NCI-H1436 (cell line): ENCODE measurements around the gene COL23A1.

ENCODE experiments used
- DNase-seq: peaks from one replicate; lab custom pipeline; 2025; lab: John Stamatoyannopoulos, UW

Gene COL23A1

DNA sequence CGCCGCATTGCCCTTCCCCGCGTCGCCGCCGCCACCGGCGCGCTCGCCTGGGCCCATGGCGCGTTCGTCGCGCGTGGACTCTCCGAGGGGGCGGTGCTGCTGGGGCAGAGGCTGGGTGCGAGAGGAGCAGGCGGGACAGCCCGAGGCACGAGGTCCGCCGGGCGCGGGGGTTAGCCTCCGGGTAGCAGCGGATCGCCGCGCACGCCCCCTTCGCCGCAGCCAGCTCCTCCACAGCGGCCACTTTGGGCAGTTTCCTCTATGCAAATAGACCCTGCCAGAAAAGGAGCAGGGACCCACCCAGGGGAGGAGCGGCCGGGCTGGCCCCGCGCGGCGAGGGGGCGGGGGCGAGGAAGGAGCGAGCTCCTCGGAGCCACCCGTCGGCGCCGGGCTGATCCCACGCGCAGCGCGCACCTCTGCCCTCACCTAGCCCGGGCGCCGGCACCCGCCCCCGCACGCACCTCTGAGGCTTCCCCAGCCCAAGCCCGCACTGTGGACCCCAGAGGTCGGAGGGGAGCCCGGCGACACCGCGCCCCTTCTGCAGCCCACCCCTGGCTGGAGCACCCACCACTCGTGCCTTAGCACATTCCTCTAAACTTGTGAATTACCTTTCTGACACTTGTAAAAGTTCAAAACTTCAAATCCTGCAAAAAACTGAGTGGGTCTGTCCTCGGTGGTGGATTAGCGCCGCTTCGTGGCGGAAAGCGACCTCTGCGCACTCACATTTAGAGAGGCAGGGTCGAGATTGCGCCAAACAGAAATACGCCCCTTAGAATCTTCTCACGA is at the start of gene COL23A1:
TSS of gene COL23A1 (minus strand) at position 253 of the 783 bp plus-strand sequence.
- no peak for DNase-seq

DNA sequence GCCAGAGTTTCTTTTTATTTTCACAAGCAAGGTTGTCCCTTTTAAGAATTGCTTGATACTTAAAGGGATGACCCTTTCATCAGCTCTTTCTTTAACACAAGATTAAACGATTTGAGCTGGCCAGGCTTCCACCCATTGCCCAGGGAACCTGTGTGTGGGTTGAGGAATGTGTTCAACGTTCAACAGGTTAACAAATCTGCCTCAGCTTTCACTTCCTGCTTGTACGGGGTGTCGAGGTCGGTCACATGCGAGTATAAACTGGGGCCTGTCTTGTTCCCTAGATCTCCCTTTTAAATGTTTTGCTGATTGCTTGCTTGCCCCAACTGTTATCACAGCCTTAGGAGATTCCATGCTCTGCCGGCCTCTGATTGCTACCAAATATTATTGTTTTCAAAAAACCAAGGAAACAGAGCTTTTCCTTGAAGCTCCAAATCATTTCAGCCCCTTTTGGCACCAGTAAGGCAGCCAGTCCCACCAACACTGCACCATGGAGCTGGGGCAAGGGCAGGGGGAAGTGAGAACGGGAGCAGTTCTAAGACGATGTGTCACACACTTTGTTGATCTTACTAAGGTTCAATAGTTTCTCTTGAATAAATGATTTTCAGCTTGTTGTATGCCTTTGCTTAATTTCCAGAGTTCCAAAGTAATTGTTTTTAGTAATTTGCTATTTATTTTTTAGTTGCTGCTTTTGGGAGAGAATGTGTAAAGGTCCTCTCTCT is 47.3 kb upstream of the COL23A1 start:
- no peak for DNase-seq

DNA sequence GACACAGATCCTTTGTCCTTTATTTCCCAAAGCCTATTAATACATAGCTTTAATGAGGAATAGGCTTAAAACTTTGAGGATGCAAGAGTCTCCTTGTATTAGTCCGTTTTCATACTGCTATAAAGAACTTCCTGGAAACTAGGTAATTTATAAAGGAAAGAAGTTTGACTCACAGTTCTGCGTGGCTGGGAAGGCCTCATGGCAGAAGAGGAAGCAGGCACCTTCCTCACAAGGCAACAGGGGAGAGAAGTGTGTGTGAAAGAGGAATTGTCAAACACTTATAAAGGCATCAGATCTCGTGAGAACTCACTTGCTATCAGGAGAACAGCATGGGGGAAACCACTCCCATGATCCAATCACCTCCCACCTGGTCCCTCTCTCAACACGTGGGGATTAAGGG is 42.1 kb upstream of the COL23A1 start:
- no peak for DNase-seq

DNA sequence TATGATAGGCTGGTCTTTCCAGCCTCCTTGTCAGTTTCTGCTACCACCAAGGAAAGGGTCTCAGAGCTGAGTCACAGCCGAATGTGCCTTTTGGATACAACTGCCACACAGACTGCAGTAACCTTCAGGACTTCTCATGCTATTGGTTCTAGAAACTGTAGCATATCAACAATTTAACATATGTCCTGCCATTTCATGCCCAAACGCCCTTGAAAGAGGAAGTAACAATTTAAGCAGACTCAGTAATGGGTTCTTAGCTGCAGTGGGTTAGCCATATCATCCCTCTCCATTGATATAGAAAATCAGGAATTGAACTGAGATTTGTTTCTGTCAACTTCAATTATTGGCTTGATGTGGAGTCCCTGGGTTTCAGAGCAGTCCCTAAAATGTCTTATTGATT is 40.8 kb upstream of the COL23A1 start:
- no peak for DNase-seq

DNA sequence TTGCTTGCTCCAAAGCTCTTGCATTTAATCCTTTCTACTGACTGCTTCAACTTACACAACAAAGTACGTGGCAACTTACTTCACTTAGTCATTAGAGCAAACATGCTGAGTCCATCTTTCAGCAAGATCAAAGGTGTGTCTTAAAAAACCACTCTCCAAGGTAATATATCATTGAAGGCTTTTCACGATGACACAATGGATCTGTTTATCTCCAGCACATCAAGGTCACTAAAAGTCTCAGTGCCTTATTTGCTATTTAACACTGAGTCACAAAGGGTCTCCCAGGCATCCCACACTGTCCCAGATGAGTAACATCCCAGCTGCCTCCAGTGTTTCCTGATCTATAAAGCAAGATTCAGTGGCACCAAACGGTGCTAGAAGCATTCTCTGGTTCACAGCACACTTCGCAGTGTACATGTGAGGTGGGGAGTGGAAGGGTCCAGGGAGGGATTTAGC is 40.3 kb upstream of the COL23A1 start:
- no peak for DNase-seq

DNA sequence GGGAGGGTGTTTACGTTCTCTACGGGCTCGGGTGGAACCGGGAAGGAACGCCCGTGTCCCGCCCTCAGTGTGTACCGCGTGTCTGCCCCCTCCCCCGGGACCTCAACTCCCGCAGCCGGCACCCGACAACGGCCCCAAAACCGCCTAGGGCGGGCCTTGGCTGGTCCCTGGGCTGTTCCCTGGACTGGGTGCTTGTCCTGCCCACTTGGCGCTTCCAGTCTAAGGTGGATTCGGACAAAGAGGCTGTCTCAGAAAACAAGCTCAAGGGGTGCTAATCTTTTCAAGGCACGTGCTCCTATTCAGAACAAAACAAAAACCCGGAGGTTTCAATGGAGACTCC is 37.0 kb upstream of the COL23A1 start:
- no peak for DNase-seq

DNA sequence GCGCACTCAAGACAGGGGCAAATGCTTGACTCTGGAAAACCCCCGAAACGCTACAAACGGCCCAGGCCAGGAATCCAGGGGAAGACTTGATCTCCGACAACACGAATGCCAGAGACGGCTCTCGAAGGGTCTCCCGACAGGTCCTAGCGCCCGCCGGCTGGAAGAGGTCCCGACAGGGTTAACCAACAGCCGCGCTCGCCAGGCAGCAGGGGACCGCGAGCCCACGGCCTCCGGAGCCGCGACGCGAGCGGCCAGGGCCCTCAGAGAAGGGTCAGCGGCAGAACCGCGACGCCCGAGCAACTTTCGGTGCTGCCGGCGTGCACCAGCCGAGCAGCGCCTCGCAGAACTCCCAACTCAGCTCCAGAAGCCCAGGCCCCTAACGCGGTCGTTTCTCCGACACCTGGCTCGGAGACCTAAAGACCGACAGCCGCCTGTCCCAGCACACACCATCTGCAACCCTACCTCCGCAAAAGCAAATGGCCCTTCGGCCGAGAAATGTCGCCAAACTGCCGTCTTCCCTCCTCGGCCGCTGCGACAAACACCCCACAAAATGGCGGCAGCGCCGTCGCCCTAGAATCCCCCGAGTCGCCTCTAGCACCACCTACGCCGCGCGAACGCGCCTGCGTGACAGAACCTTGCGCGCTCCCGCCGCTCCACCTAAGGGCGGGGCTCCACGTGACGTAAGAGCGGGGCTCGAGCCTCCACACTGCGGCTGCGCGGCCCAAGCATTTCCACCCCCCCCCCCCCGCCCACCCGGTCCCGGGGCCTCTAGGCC is 36.5 kb upstream of the COL23A1 start, which contains the start of gene CLK4:
TSS of gene CLK4 (minus strand) at position 567 of the 775 bp plus-strand sequence. CDS start 3,634 bp downstream, outside the sequence.
- peak; percentile 79 for DNase-seq

DNA sequence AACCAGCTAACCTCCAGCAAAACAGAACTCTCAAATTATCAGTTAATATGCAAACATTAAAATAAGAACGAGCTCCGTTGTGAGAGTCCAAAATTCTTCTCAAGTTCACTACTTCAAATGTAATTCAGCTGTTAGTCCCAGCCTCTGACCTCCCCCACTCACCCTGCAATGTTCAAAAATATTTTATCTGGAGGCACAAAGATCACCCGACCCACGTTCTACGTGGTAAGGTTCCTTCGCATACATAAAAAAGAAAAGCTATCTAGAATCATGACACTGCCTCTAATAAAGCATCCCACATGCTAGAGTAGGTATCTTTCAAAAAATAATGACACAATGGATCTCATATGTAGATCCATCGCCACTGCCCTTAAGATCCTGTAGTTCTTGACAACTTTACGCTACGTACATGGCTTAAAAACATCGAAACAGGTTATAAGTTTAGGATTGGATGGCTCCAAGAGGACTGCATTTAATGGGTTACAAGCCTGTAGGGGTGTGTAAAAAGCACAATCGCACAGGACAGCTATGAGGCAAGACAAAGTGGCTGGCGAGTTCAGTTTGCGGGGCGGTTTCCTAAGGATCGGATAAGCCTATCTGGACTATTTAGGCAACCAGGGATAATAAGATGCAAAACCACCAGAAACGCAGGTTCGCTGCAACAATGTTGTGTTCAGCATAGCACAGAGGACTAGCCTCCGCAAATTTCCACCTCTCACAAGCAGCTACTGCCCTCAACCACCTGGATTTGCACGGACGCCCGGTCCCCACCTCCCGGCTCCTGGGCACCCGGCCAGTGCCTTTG is 35.7 kb upstream of the COL23A1 start:
- no peak for DNase-seq

DNA sequence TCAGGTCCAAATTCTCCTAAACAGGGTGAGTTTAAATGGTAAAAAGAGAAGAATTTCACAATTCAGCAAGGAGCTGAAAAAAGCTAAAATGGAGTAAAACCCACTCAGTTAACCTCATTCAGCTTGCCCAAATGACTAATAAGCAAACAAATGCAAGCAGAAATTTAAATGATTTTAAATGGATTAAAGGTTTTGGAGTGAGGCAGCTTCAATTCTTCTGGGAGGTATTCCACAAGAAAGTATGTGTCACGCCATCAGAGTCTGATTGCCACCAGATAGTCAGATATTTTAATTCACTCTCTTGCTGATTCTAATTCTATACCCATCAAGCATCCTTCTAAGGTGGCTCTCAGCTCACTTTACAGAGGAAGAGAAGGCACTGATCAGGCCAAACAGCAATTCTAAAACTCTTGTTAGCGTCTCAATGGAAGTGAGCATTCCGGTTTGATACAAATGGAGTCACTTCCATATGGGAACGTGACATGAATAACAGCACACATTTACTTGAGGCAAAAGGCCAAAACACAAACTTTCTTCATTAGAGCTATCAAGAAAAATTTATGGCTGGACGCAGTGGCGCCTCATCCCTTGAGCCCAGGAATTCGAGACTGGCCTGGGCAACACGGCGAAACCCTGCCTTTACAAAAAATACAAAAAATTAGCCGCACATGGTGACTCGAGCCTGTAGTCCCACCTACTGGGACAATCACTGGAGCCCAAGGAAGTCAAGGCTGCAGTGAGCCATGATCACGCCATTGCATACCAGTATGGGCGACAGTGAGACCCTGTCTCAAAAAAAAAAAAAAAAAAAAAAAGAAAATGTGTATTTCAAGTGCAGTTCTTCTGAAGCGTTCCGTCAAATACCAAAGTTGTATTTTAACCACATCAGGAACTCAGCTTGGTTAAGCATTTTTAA is 34.7 kb upstream of the COL23A1 start:
- no peak for DNase-seq

DNA sequence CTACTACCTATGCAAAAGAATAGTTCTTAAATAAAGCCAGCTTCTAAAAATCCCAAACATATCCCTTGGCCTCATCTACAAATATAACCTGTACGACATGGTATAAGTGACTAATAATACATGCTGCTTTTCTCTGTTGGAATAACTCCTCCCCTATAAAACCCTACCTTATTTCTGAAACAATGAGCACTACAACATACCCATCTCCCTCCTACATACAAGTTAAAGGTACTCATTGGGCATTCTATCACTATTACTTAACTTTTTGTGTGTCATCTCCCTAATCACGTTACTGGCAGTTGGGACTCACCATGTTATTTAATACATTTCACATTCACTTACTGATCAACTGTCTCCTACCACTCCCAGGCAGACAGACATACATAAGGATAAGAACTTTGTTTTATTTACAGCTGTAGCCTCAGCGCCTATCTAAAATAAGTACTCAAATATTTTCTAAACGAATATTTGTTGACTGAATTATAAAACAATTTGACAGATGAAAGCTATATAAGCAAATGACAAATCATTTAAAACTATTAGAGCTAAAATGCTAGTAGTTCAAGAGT is 32.6 kb upstream of the COL23A1 start:
- DNase-seq: no peak

DNA sequence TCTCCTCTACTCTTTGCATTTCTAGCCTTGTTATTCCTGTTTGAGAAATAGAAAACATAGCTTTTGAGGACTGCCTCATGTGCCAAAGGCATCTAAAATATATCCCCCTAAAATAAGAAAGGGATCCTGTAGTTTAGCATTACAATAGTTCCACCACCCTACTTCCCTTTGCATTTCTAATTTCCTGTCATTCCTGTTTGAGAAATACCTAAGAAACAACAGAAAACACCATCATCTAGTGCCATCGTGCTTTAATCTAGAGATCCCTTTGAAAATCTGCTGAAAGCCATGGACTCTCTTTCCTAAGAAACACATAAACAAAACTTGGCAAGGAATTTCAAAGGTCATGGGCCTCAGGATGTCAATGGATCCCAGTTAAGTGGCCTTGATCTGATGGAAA is 29.2 kb upstream of the COL23A1 start:
- no peak for DNase-seq

DNA sequence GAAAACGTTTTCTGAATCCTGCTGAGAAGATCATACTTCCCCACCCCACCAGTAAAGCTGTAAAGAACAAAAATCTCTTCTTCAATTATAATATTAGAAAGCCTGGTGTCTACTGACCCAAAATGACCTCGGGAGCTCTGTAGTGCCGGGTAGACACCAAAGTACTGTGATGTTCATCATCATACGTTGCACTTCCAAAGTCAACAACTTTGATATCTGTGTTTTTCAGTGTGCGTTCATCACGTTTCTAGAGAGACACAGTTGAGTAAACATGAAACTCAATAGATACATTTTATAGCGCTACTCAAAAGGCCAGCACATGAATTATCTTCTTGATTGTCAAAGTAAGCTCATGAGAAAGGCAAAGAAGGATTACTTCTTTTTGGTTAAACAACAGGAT is 22.1 kb upstream of the COL23A1 start:
- DNase-seq: no peak

DNA sequence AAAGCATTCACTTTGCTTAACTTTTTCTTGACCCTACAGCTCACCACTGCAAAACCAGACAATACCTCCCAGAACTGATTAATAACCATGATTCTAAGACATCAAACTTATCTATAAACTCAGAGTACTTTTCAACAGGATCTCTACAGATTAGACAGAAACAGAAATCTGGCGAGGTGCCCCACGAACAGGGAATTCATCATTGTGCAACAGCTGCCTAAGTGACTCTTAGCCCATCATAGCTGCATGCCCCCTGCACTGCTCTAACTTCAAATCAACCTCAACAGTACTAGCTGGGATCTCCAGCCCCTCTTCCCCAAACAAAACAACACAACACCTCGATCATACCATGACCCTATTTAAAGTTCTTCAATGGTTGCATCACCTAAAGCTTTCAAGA is 16.1 kb upstream of the COL23A1 start:
- no peak for DNase-seq

DNA sequence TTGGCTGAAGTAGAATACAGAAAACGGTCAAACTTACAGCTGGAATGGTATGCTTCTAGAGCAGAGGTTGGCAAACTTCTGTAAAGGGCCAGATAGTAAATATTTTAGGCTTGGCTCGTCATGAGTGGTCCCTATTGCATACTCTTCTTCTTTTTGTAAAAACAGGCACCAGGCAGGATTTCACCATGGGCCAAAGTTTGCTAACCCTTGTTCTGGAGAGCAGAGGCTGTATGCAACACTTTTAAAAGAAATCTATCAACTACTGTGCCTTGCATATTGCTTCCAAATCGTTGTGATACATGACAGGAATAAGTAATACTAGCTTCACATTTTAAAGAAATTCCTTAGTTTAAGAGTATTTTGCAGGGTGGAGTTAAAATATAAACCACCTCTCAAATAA is 15.6 kb upstream of the COL23A1 start:
- DNase-seq: no peak

DNA sequence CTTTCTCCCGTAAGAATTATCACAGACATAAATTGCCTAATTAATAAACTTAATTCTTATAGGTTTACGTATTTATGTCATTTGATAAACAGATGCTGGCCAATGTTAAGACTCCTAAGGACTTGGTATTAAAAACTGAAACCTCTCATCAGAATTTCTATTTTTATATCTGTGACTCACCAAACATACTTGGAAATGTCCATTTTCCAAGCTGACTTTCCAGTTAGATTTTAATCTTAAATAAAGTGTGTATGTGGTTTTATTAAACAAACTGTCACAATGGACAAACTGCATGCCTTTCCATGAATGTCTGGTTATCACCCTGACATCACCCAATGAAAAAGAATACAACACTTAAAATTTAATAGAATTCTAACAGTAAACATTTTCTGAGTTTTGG is 12.6 kb upstream of the COL23A1 start:
- DNase-seq: no peak

DNA sequence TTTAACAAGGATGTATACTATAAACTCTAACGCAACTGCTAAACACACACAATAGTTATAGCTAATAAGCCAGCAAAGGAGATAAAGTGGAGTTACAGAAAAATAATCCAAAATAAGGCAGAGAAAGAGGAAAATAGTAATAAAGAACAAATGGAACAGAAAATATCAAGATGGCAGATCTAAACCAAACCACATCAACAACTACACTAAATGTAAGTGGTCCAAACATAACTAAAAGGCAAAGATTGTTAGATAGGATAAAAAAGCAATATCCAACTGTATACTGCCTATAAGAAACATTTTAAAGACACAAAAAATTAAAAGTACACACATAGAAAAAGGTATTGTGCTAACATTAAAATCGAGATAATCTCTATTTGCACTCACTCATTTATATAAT is 5.6 kb upstream of the COL23A1 start:
- no peak for DNase-seq

DNA sequence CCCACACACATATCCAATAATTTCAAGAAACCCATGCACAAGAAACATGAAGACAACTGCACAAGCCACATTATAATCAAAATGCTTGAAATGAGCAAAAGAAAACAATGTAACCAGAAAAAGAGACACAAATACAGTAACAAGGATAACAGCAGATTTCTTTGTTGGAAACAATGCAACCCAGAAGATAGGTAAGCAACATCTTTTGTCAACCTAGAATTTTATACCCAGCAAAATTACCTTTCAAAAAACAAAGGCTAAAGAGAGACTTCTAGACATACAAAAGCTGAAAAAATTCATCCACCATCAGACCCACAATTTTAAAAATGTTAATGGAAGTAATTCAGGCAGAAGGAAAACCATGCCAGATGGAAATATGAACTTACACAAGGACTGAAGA is 5.0 kb upstream of the COL23A1 start:
- no peak for DNase-seq

DNA sequence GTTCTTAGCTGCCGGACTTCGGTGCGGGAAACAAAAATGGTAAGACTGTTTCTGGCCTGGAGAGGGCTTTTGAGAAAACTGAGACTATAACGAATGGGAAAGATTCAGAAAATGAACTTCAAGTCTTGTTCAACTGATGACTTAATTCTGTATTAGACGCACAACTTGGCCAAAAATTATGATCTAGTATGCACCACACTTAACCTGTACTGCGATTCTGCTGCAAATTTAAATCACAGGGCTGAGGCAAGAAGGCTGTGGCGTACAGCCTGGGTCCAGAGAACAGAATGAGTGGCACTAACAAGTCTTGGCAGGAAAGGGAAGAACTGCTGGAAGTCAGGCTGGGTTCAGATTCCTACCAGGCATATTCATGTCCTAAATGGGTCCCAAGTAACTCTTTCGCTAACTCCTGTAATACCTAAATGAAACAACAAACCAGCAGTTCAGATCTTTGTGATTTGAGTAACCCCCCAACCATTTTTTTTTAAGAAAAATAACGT is 781 bp upstream of the COL23A1 start:
- DNase-seq: no peak

DNA sequence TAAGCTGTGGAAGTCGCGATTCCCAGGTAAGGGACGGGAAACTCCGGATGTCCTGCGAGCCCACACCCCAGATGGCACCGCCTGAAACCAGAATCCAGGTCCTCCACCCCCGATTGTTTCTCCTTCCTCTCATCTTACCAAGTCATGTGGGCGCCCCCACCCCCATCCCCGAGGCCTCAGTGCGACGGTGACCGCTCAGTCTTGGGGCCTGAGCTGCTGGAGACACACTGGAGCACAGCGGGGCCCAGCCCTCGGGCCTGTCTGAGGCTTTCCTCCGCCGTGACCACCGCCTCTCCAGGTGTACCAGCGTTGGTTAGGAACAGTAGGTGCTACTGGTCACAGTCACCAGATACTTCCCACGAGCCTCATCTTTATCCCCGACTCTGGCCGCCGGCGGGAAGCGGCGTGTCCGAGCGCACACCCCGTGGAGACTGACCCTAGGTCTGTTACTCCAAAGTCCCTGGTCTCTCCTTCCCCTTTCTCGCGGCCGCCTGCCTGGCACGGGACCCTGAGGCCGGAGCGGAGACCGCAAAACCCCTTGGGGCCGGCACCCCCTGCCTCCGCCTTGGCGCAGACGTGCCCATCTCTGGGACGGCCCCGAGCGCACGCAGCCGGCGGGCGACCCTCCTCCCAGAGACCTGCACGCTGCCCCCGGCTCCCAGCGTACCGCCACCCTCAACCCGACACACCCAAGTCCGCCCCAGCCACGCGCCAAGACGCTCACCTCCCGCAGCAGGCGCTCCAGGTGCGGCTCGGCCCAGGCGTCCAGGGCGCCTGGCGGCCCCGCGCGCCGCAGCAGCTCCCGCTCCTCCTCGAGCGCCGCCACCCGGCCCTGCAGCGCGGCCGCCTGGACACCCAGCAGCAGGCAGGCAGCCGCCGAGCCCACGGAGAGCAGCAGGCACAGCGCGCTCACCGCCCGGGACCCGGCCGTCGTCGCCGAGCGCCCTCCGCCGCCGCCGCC is 733 bp downstream of the COL23A1 start:
- DNase-seq: no peak
